ENCODE measurements around the gene PPP2R5E.

Gene PPP2R5E

GRCh38 chr14:63435204-63435603 is 108.0 kb downstream of the PPP2R5E start:
- TF ChIP-seq MAX (IDR thresholded peaks at IDR 0.05; ENCODE audit: low read depth, low read length): no peak
- no peak for TF ChIP-seq CTCF (IDR thresholded peaks at IDR 0.05; ENCODE audit: low read depth, low read length)
- TF ChIP-seq POLR2A (IDR thresholded peaks at IDR 0.05; ENCODE audit: extremely low read depth, insufficient read length): no peak
- no peak for TF ChIP-seq MYC (IDR thresholded peaks at IDR 0.05; ENCODE audit: low read depth, low read length)
- H3K4me3 ChIP-seq (ENCODE audit: low read depth, low read length): no peak overlapping the region
- no peak for DNase-seq (ENCODE audit: low read depth)

- no peak overlapping the region for H3K4me3 ChIP-seq (ENCODE audit: low read depth, low read length)
- DNase-seq (ENCODE audit: low read depth): no peak
- TF ChIP-seq MAX (IDR thresholded peaks at IDR 0.05; ENCODE audit: low read depth, low read length) (no peak), POLR2A (IDR thresholded peaks at IDR 0.05; ENCODE audit: extremely low read depth, insufficient read length) (no peak), CTCF (IDR thresholded peaks at IDR 0.05; ENCODE audit: low read depth, low read length) (no peak), MYC (IDR thresholded peaks at IDR 0.05; ENCODE audit: low read depth, low read length) (no peak)
These were observed 110.2 kb downstream of the PPP2R5E start for GRCh38 chr14:63432888-63433552.

- H3K4me3 ChIP-seq (ENCODE audit: low read depth, low read length): no peak overlapping the region
- TF ChIP-seq MYC (IDR thresholded peaks at IDR 0.05; ENCODE audit: low read depth, low read length) (no peak), MAX (IDR thresholded peaks at IDR 0.05; ENCODE audit: low read depth, low read length) (no peak), CTCF (IDR thresholded peaks at IDR 0.05; ENCODE audit: low read depth, low read length) (no peak)
- DNase-seq (ENCODE audit: low read depth): no peak
These were observed 110.9 kb downstream of the PPP2R5E start for GRCh38 chr14:63432228-63432627.

- TF ChIP-seq MAX (IDR thresholded peaks at IDR 0.05; ENCODE audit: low read depth, low read length): no peak
- TF ChIP-seq MYC (IDR thresholded peaks at IDR 0.05; ENCODE audit: low read depth, low read length): no peak
- TF ChIP-seq POLR2A (IDR thresholded peaks at IDR 0.05; ENCODE audit: extremely low read depth, insufficient read length): no peak
- TF ChIP-seq CTCF (IDR thresholded peaks at IDR 0.05; ENCODE audit: low read depth, low read length): no peak
- DNase-seq (ENCODE audit: low read depth): no peak
- no peak overlapping the region for H3K4me3 ChIP-seq (ENCODE audit: low read depth, low read length)
These were observed 111.7 kb downstream of the PPP2R5E start for GRCh38 chr14:63431466-63431865.

- TF ChIP-seq MAX (IDR thresholded peaks at IDR 0.05; ENCODE audit: low read depth, low read length): no peak
- TF ChIP-seq MYC (IDR thresholded peaks at IDR 0.05; ENCODE audit: low read depth, low read length): no peak
- TF ChIP-seq POLR2A (IDR thresholded peaks at IDR 0.05; ENCODE audit: extremely low read depth, insufficient read length): no peak
- no peak for TF ChIP-seq CTCF (IDR thresholded peaks at IDR 0.05; ENCODE audit: low read depth, low read length)
- H3K4me3 ChIP-seq (ENCODE audit: low read depth, low read length): no peak overlapping the region
- no peak for DNase-seq (ENCODE audit: low read depth)
These were observed 114.7 kb downstream of the PPP2R5E start for GRCh38 chr14:63428486-63428885.

Data from NB4 (cell line).